EH (cell line): Measurements from ENCODE around the gene OXSR1.
A peak's percentile ranks its signal among the peaks of the same experiment; 100 is the strongest.
"Not testable (repeated sequence)": the region's sequence is repeated elsewhere in the genome, so short reads cannot be mapped to it uniquely, and the experiment has no call there.

Experiments used
- DNase-seq: peaks from one replicate; pipeline ENCODE4 v3.0.0-alpha.2; 2015; ENCODE audit warnings: low read depth

The OXSR1 gene

DNA sequence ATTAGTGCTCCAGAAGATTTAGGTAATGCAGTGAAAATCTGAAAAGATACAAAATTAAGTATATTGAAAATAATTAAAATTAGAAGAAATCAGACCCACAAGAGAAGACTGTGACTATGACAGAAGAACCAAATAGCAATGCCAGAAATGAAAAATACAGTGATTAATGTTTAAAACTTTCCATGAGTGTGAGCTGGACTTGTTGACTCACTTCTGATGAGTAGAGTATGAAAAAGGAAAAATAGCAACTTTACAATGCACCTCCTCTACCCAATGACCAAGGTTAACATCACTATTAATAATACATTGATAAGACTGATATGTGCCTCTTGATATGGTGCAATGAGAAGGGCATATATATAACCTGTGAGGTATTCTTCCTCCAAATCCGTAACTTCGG is 60.9 kb downstream of the OXSR1 start:
- peak; percentile 64 for DNase-seq

DNA sequence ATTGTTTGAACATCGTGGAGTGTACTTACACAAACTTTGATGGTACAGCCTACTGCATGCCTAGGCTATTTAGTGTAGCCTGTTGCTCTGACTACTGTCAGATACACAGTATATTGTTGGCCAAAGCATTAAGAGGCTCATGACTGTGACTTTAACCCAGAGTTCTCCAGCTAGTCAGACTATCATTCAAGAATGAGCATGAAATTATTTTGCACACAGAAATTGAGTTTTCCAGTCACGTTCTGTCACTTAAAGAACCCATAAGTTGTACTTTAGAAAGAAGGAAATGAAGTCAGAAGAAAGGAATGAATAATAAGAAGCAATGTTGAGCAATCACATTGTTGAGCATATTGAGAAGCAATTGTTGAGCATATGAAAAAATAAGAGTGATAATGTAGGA is 62.7 kb downstream of the OXSR1 start:
- DNase-seq, result peak; percentile 85

DNA sequence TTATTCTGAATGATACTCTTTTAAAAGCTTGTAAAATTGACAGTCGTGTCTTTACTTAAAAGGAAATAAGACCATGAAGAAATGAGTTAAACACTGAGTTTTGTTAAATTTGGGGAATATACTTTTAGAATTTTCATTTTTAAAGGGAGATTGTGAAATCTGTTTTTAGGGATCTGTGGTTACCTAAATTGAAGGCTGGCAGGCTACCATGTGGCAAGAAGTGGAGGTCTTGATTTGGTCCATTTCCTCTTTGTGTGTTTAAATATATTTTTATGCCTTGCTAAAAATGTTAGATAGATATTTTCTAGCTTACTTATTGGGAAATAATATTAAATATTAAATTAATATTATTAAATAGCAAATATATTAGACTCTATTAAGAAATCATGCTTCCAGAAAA is 63.7 kb downstream of the OXSR1 start:
- DNase-seq, result no peak

DNA sequence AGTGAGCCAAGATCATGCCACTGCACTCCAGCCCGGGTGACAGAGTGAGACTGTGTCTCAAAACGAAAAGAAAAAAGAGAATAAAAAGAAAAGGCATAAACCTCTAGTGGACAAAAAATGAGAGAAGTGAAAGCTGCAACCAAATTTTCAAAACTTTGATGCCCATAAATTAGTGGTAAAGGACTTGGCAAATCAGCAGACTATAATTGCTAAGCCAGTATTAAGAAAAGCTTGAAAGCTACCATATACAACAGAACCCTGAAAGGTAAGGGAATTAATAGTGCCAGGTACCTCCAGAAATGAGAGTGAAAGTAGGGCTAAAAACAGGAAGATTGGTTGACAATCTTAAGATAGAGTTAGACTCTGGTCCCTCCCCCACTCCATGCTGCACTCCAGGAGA is 67.4 kb downstream of the OXSR1 start:
- DNase-seq, result no peak

DNA sequence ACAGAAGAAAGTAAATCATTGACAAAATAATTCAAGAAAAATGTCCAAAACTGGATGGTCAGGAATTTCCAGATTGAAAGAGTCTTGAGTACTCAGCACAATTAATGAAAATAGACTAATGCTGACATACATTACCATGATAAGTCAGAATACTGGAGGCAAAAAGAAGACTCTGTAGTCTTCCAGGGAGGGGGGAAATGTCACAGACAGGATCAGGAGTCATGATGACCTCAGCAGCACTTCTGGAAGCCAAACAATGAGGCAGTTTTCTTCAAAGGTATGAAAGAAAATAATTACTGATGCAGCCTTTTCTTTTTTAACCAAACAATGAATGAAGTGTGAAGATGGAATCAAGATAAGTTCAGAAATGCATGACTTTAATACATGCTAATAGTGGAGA is 70.1 kb downstream of the OXSR1 start:
- DNase-seq, result no peak

DNA sequence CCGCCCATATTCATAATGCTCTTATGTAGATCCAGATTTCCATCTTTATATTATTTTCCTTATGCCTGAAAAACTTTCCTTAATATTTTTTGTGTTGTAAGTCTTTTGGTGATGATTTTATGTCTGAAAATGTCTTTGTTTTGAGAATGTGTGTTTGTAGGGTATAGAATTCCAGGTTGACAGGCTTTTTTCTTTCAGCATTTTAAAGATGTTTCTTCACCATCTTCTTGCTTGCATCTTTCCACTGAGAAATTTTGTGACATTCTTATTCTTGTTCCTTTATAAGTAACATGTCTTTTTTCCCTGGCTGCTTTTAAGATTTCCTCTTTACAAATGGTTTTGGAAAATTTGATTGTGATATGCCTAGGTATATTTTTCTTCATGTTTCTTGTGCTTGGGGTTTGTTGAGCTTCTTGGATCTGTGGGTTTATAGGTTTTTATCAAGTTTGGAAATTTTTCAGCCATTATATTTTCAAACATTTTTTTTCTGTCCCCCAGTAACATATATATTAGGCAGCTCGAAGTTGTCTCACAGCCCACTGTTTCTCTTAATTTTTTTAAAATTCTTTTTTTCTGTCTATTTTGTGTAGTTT is 73.2 kb downstream of the OXSR1 start:
- DNase-seq, result no peak

DNA sequence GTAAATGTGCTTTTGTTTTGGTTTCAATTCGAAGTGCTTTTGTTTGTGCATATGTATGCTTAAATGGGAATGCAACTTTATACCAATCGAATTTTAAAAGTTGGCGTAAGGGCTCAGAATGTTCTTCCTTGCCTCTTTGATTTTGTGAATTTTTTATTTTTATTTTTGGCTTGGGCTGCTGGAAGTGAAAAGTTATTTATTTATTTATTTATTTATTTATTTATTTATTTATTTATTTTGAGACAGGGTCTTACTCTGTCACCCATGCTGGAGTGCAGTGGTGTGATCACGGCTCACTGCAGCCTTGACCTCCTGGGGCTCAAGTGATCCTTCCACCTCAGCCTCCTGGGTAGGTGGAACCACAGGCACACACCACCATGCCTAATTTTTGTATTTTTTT is 77.5 kb downstream of the OXSR1 start:
- not testable (repeated sequence) for DNase-seq

DNA sequence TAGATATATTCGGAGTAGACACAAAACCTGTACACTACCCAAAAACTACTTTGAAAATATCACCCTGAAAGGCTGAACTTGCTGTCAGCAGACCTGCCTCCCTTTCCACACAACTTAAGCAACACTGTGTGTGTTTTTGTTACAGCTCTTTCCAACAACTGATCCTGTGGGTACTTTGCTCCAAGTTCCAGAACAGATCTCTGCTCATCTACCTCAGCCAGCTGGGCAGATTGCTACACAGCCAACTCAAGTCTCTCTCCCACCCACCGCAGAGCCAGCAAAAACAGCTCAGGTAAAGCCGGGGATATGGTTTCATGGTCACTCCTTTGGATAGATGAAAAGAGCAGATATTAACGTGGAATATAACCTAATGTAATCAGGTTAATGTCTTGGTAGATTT is 80.6 kb downstream of the OXSR1 start:
- DNase-seq, result no peak

DNA sequence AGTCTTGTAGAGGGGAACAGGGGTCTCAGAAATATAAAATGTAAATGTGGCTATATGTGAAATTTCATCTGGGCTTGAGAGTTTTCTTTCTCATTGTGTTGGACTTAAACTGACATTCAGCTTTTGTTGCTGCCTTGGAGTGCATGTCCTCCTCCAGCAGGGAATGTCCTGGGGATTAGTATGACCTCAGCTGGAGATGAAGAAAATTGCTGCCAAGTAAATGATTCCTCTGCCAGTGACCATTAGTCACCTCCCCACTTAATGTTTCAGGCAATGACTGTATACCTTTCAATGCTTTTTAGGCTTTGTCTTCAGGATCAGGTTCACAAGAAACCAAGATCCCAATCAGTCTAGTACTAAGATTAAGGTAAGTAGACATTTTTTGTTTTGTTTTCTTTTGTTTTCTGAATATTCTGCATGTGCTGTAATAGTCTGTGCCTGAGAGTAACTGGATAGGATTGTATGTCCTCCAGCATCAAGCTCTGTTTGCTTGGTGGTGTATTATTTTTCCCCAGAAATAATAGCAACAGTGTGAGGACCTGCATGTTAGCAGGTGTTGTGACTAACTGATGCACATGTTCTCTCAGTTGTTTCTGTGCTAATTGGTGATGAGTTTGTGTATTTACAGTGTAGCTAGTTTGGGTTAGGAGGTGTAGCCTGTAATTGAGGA is 82.2 kb downstream of the OXSR1 start:
- DNase-seq, result peak; percentile 90

DNA sequence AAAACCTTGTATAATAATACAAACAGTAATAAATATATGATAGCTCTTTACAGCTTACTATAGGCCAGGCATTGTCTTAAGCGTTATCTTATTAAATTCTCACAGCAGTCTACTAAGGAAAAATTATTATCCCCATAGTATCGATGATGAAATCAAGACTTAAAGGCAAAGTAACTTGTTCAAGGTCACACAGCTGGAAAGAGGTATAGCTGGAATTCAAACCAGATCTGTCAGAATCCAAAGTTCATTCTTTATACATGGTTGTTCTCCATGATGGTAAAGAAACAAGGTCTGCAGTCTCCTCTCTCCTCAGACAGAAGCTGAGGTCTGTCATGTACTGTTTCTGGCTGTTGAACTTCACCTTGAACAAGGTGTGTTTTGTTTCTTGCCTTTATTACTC is 84.9 kb downstream of the OXSR1 start:
- DNase-seq, result no peak

DNA sequence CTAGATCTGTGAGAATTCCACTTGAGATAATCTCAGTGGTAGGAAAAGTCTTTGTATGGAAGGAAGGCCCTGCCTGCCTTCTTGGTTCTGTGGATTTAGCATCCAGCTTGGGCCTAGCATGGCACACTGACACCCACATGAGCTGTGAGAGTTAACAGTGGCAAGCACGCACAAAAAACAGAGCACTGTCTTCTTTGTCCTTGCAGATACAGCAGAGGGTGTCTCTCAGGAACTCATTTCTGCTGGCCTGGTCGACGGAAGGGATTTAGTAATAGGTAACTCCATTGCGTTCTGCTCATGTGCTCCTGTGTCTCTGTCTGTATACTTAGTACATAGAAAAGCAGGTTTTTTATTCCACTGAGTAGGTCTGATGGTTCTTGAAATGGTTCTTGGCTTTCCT is 85.9 kb downstream of the OXSR1 start:
- no peak for DNase-seq

DNA sequence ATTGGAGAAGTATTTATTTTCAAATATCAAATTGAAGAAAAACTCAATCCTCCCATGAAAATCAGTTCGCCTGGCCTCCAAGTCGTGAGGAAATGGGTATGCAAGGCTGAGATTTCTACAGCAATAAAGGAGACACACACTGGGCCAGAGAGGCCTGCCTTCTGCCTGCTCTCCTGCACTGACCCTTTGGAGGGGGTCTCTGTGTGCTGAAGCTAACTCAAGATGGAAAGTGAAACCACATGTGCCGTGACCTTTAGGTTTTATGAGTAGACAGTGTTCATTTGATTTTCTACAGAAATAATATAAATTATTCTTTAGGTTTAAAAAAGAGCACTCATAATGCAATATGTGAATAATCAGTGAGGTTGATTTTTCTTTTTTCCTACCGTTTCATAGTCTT is 88.4 kb downstream of the OXSR1 start:
- DNase-seq, result no peak

DNA sequence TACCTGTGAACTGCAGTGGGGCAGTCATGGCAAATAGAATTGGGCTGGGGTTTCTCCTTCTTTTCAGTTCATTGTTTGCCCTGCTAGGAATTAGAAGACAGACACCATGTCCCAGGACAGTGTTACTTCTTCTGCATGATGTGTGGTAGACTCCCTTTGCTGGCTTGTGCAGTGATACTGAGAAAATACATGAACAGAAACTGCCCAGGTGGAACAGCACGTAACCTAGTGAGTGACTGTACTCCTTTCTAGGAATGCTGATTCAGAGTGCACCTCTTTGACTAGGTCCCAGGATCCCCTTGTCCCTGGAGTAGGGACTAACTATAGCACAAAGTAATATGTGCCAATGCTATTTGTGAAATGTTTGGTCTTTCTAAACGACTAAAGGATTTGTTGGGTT is 89.5 kb downstream of the OXSR1 start:
- DNase-seq, result no peak

DNA sequence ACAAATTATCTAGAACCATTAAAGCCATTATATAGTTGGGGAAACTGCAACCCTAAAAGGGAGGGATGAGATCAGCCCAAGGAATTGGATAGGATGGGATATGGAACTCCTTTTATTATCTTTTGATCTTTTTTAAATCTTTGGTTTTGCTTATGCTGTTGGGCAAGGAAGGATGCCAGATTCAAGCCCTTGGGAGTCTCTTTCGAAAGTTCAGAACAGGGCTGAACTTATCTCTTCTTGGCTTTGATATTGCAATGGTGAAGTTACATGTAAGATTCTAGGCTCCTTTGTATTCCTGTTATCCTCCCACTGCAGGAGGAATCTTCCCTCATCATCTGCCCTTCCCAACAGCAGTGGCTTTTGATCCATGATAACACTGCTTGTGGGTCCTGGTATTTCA is 90.3 kb downstream of the OXSR1 start:
- no peak for DNase-seq

DNA sequence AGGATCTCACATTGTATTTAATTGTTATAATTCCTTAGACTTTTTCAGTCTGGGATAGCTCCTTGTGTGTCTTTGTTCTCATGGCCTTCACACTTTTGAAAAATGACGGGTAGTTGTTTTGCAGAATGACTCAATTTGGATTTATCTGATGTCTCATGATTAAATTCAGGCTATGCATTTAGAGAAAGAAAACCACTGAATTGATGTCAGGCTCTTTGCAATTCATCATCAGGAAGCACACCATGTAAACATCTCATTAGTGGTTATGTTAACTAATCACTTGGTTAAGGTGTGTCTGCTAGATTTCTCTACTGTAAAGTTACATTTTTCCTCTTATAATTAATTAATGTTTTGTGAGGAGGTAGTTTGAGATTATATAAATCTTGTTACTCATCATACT is 92.2 kb downstream of the OXSR1 start:
- DNase-seq, result peak; percentile 4

DNA sequence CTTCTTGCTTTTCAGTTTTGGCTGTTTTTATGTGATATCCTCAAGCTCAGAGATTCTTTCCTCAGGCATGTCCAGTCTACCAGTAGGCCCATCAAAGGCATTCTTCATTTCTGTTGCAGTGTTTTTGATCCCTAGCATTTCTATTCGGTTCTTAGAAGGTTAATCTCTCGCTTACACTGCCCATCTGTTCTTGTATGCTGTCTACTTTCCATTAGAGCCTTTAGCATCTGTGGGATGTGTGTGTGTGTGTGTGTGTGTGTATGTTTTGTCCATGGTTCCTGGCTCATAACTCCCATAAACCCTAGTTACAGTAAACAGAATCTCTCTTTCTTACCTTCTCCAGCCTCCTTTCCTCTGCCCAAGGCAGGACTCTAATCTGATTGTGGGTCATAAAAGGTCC is 95.1 kb downstream of the OXSR1 start:
- no peak for DNase-seq

DNA sequence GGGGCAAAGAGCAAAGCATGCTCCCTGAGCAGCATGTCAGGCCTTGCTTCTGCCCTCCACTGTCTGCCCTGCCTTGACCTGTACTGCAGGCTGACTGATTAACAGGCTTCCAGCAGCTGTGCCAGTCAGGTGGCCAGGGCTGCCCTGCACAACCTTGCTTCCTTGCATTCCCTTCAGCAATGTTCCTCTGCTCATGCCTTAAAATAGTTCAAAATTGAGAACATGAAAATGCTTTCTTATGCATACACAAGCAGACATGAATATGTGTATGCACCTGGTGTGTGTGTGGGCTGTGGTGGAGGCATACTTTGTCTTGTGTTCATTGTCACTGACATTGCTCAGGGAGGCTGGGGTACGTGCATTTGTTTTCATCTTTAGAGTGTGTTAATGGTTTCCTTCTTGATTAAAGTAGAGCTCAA is 99.0 kb downstream of the OXSR1 start:
- no peak for DNase-seq

DNA sequence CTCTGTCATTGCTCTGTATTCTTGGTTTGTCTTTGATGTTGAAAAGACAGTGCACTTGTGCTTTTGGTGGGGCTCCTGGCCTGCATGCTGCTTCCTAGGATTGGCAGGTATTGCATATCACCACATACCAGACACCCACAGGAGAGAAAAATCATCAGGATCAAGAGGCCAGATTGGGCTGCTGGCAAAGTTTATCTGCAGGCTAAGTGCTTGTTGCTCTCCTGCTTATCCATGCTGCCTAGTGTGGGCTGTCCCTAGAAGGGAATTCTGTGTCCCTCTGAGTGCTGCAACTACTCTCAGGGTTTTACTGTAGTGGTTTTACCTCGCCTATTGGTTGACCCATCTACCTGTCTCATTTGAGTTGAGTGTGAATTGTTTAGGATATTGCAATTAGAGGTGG is 99.4 kb downstream of the OXSR1 start:
- no peak for DNase-seq

DNA sequence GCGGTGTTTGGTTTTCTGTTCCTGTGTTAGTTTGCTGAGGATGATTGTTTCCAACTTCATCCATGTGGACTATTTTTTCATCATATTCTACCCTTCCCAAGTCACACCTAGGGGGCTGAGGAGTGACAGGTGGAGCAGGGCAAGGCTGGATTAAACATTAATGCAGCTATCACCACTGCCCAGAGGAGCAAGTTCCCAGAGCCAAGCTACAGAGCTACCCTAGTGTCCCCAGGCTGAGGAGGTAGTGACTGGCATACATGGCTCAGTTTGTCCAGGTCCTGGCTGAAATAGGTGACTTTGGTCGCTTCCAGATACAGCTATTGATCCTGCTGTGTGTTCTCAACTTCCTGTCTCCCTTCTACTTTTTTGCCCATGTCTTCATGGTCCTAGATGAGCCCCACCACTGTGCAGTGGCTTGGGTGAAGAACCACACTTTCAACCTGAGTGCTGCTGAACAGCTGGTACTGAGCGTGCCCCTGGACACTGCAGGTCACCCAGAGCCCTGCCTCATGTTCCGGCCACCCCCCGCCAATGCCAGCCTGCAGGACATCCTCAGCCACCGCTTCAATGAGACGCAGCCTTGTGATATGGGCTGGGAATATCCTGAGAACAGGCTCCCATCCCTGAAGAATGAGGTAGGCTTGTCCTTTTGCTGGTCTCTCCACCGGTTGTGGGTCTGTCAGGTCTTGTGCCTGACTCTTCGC is 100.4 kb downstream of the OXSR1 start, which contains the start of gene SLC22A13:
Gene SLC22A13, plus strand, starts transcription at position 209 of the 704 bp plus-strand sequence. Its CDS starts 49 bp downstream, at position 258.
- no peak for DNase-seq

DNA sequence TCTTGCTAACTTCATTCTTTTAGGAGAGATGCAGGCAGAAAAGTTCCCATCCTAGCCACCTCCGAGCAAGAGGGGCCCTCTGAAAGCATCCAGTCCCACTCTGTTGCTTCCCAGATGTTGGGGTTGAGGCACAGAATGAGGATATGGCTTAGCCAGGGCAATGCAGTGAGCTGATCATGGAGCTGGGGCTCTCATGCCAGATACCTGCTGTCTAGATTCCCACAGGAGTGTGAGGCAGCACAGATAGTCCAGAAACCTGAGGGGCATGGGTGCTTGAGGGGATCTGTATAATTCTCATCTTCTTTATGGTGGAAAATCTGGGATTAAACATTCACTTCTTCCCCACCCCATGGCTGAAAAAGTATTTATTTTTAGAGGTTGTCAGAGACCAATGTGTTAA is 101.5 kb downstream of the OXSR1 start:
- DNase-seq, result no peak

DNA sequence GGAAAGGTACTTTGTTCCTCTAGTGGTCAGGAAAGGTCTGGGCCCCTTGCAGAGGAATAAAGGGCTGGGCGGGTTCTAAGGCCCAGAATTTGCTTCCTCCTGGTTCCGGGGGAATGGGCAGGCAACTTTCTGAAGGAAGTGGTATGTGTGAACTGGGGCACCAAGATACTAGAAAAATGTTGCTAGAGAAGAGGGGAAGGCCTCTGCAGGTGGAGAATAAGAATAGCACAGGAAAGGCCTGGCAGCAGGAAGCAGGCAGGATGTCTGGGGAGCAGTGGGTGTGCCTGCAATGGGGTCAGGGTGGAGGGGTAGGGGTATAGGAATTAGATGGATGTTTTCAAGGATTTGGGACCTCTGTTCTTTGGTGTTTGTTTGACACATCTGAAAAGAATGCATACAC is 102.3 kb downstream of the OXSR1 start:
- no peak for DNase-seq

DNA sequence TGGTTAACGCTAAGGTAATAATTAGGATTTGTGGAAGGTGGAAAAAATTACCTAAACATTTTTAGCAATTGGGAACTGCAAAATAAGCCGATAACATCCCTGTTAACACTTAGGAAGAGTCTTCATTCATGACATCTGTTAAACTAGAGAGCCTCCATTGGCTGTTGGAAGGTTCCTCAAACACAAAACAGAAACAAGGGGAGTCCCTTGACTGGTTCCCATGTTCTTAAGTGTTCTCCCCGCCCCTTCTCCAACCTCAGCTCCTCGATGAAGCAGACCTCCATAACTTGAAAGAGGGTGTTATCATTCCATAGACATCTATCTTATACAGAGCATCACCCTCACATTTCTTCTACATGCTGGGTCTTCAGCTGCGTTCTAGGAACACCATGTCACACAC is 102.8 kb downstream of the OXSR1 start:
- DNase-seq, result no peak

DNA sequence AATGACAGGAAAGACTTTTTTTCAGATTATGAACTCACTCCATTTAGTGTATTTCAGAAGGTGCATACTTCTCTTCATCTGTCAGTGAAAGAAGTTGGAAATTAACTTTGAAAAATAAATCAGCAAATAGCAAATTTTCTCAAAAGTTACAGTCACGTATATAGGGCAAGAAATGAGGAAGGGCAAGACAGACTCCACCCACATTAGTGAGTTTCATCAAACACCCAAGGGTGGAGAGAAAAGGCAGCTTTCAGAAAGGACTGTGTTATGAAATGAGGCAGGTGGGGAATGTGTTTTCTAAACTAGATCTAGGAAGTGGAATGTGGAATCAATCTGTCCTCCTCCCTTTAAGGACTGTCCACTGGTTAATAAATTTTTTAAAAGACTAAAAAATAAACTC is 103.2 kb downstream of the OXSR1 start:
- no peak for DNase-seq

DNA sequence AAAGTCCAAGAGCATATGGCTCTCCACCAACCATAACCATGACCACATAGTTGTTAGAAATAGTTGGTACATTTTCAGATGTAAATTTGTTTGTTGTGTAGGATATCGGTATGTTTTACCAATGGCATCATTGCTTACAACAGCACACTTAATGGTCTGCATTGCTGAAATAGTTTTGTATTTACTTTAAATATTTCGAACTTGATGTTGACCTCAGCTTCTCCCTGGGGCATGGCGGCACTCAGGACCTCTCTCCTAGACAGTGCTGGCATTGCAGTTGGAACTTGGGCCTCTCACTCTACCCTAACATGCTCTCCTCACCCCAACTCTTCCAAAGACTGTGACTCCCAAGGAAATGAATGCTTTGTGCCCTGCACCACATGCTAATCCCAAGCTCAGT is 105.3 kb downstream of the OXSR1 start:
- peak; percentile 41 for DNase-seq
